H1 (cell line): ENCODE results near the gene TRMT61A. TPM values are rescaled to one million over a fixed set of nuclear protein-coding genes. Genes with fewer than 3 reads are reported as not detected.
A peak's percentile ranks its signal among the peaks of the same experiment; 100 is the strongest.

Source experiments
- CTCF ChIA-PET: fragments of 300-600 bp; sonication (Branson Sonifier 250); formaldehyde crosslinking; loops from one replicate; lab custom pipeline; 2021; ENCODE audit not compliant: partially characterized antibody; lab: Charles Lee
- POLR2A ChIA-PET: fragments of 300-600 bp; sonication (Branson Sonifier 250); formaldehyde crosslinking; loops from one replicate; lab custom pipeline; 2021; ENCODE audit warnings: inconsistent platforms; ENCODE audit not compliant: partially characterized antibody; lab: Charles Lee
- DNase-seq, 2 experiments: peaks; one replicate each; pipeline versions ENCODE4 v3.0.0 to v3.0.0-alpha.2; 2010 to 2022; ENCODE audit warnings: low spot score in 2 of 2, low read depth in 1 of 2, mixed read lengths in 1 of 2
- FAIRE-seq: peaks from 2 replicates; lab custom pipeline; 2011; peaks lifted over from hg19 to GRCh38; lab: Jason Lieb, UNC
- H2AFZ ChIP-seq: 2 replicates; pipeline ENCODE4 v1.8.1; 2012; ENCODE audit warnings: low read length, inconsistent platforms
- H2AK5ac ChIP-seq: 2 replicates; pipeline ENCODE4 v1.6.1; 2013; ENCODE audit warnings: low read depth, low read length
- H2BK120ac ChIP-seq: replicated peaks from 2 replicates; pipeline ENCODE3; 2013; ENCODE audit warnings: low read depth, low read length, inconsistent platforms
- H2BK12ac ChIP-seq: 2 replicates; pipeline ENCODE4 v1.6.1; 2013; ENCODE audit warnings: low read depth, low read length
- H2BK15ac ChIP-seq: 2 replicates; pipeline ENCODE4 v1.6.1; 2013; ENCODE audit warnings: low read length
- H2BK20ac ChIP-seq: 2 replicates; pipeline ENCODE4 v1.6.1; 2013; ENCODE audit warnings: low read length
- H2BK5ac ChIP-seq: 2 replicates; pipeline ENCODE4 v1.6.1; 2013; ENCODE audit warnings: low read depth, low read length
- H3K14ac ChIP-seq: 2 replicates; pipeline ENCODE4 v1.6.1; 2013; ENCODE audit warnings: inconsistent platforms; ENCODE audit not compliant: insufficient read length
- H3K18ac ChIP-seq: 2 replicates; pipeline ENCODE4 v1.6.1; 2013; ENCODE audit warnings: low read length; ENCODE audit errors: extremely low read depth
- H3K23ac ChIP-seq: 2 replicates; pipeline ENCODE4 v1.6.1; 2013; ENCODE audit warnings: inconsistent platforms; ENCODE audit not compliant: insufficient read length
- H3K23me2 ChIP-seq: 2 replicates; pipeline ENCODE4 v1.6.1; 2013; ENCODE audit warnings: low read depth, low read length
- H3K27ac ChIP-seq: 2 replicates; pipeline ENCODE4 v1.6.1; 2011; ENCODE audit warnings: low read depth, low read length, inconsistent platforms
- H3K27me3 ChIP-seq, 4 experiments: replicated peaks in 1 of 4; 1 replicate in 1 of 4; 2 replicates in 3 of 4; pipeline versions ENCODE4 v1.6.1 to v1.8.1; 2011 to 2013; ENCODE audit warnings: low read length in 3 of 4, mild to moderate bottlenecking in 3 of 4, inconsistent platforms in 2 of 4, mixed read lengths in 2 of 4, moderate library complexity in 1 of 4; ENCODE audit not compliant: control insufficient read depth in 3 of 4, insufficient read depth in 3 of 4; ENCODE audit errors: extremely low read depth in 1 of 4
- H3K36me3 ChIP-seq, 4 experiments: 2 replicates each; pipeline versions ENCODE4 v1.6.1 to v1.8.1; 2011 to 2013; ENCODE audit warnings: mild to moderate bottlenecking in 4 of 4, low read length in 3 of 4, moderate library complexity in 2 of 4, control low read depth in 1 of 4, inconsistent platforms in 1 of 4; ENCODE audit not compliant: insufficient read depth in 4 of 4, control insufficient read depth in 2 of 4
- H3K4ac ChIP-seq: replicated peaks from 2 replicates; pipeline ENCODE3; 2013; ENCODE audit warnings: low read length, low read depth, mixed read lengths, inconsistent platforms; ENCODE audit not compliant: insufficient read length
- H3K4me1 ChIP-seq, 4 experiments: replicated peaks in 1 of 4; 1 replicate in 1 of 4; 2 replicates in 3 of 4; pipeline versions ENCODE4 v1.6.1 to v1.8.1; 2011 to 2013; ENCODE audit warnings: low read length in 3 of 4, inconsistent platforms in 2 of 4, mixed read lengths in 1 of 4; ENCODE audit not compliant: insufficient read depth in 4 of 4, control insufficient read depth in 3 of 4
- H3K4me2 ChIP-seq, 2 experiments: 2 replicates each; pipeline versions ENCODE4 v1.6.1 to v1.8.1; 2011 to 2013; ENCODE audit warnings: low read depth in 2 of 2, low read length in 2 of 2, control low read depth in 1 of 2, inconsistent platforms in 1 of 2, mild to moderate bottlenecking in 1 of 2; ENCODE audit not compliant: insufficient read depth in 1 of 2
- H3K4me3 ChIP-seq, 4 experiments: fragments of 200-600, 300-600 bp in 1 of 4; sonication (generic), shearing (Covaris generic), sonication (Bioruptor Twin) in 1 of 4; 2 replicates each; pipeline versions ENCODE4 v1.5.1 to v1.8.1; 2011 to 2016; ENCODE audit warnings: low read length in 4 of 4, low read depth in 3 of 4, control low read depth in 2 of 4, inconsistent platforms in 2 of 4, mild to moderate bottlenecking in 2 of 4, mixed read lengths in 1 of 4, moderate library complexity in 1 of 4; ENCODE audit not compliant: insufficient read depth in 2 of 4; ENCODE audit errors: extremely low read depth in 1 of 4
- H3K56ac ChIP-seq: replicated peaks from 2 replicates; pipeline ENCODE3; 2013; ENCODE audit warnings: low read depth, mild to moderate bottlenecking, mixed read lengths, low read length, inconsistent platforms; ENCODE audit not compliant: insufficient read length
- H3K79me1 ChIP-seq: 2 replicates; pipeline ENCODE4 v1.6.1; 2013; ENCODE audit warnings: low read depth, low read length, control low read depth
- H3K79me2 ChIP-seq, 2 experiments: 2 replicates each; pipeline versions ENCODE4 v1.6.1 to v1.8.1; 2012 to 2013; ENCODE audit warnings: low read length in 2 of 2, mild to moderate bottlenecking in 2 of 2, inconsistent platforms in 1 of 2; ENCODE audit not compliant: insufficient read depth in 2 of 2, control insufficient read depth in 1 of 2
- H3K9ac ChIP-seq, 4 experiments: replicated peaks in 1 of 4; 1 replicate in 1 of 4; 2 replicates in 3 of 4; pipeline versions ENCODE4 v1.6.1 to v1.8.1; 2011 to 2013; ENCODE audit warnings: low read depth in 3 of 4, low read length in 3 of 4, control low read depth in 2 of 4, mild to moderate bottlenecking in 2 of 4, moderate library complexity in 2 of 4, inconsistent platforms in 1 of 4; ENCODE audit errors: extremely low read depth in 1 of 4
- H3K9me3 ChIP-seq, 2 experiments: 2 replicates each; pipeline versions ENCODE4 v1.6.1 to v1.8.1; 2012 to 2013; ENCODE audit warnings: mild to moderate bottlenecking in 2 of 2, moderate library complexity in 2 of 2, control low read depth in 1 of 2, inconsistent platforms in 1 of 2, low read depth in 1 of 2, low read length in 1 of 2, mixed read lengths in 1 of 2; ENCODE audit not compliant: insufficient read depth in 2 of 2
- H4K20me1 ChIP-seq, 2 experiments: replicated peaks in 1 of 2; 2 replicates each; pipeline versions ENCODE3 to v1.8.1; 2011 to 2013; ENCODE audit warnings: inconsistent platforms in 2 of 2, low read length in 2 of 2, mild to moderate bottlenecking in 1 of 2; ENCODE audit not compliant: insufficient read depth in 2 of 2, control insufficient read depth in 1 of 2
- H4K5ac ChIP-seq: 2 replicates; pipeline ENCODE4 v1.6.1; 2013; ENCODE audit warnings: low read length, low read depth, mixed read lengths, inconsistent platforms; ENCODE audit not compliant: insufficient read length
- H4K8ac ChIP-seq: 2 replicates; pipeline ENCODE4 v1.8.0; 2013; ENCODE audit warnings: mild to moderate bottlenecking, moderate library complexity, low read length, inconsistent platforms; ENCODE audit not compliant: insufficient read depth; ENCODE audit errors: extremely low read depth
- H4K91ac ChIP-seq: replicated peaks from 2 replicates; pipeline ENCODE3; 2013; ENCODE audit warnings: low read length, mixed read lengths, inconsistent platforms; ENCODE audit not compliant: insufficient read length
- BCL11A ChIP-seq, 2 experiments: IDR thresholded peaks; one replicate each; pipeline ENCODE4 v1.6.1; 2011; ENCODE audit warnings: low read depth in 2 of 2, low read length in 2 of 2, mild to moderate bottlenecking in 2 of 2
- BRCA1 ChIP-seq: IDR thresholded peaks from 2 replicates; pipeline ENCODE4 v1.6.1; 2012; ENCODE audit warnings: low read depth, low read length, improper control_type of control experiment
- EGR1 ChIP-seq: IDR thresholded peaks from 2 replicates; pipeline ENCODE4 v1.6.1; 2011; ENCODE audit warnings: low read depth, low read length, borderline replicate concordance
- EZH2 ChIP-seq: fragments of 200-600 bp; sonication (generic); IDR thresholded peaks from 2 replicates; pipeline ENCODE4 v1.7.1; 2012; ENCODE audit warnings: low read depth, mild to moderate bottlenecking, moderate library complexity, low read length, inconsistent platforms; ENCODE audit not compliant: severe bottlenecking
- GABPA ChIP-seq: IDR thresholded peaks from 2 replicates; pipeline ENCODE4 v1.6.1; 2011; ENCODE audit warnings: mild to moderate bottlenecking, low read length, moderate library complexity, borderline replicate concordance; ENCODE audit not compliant: insufficient read depth
- KDM1A ChIP-seq: fragments of 200-600, 300-600 bp; sonication (generic); IDR thresholded peaks from 2 replicates; pipeline ENCODE4 v1.7.1; 2016; ENCODE audit warnings: mild to moderate bottlenecking, low read length, borderline replicate concordance
- NANOG ChIP-seq: IDR thresholded peaks from 2 replicates; pipeline ENCODE4 v1.6.1; 2011; ENCODE audit warnings: low read length, low read depth, mild to moderate bottlenecking, inconsistent platforms; ENCODE audit not compliant: insufficient read depth, poor library complexity, severe bottlenecking
- RBBP5 ChIP-seq: IDR thresholded peaks from 2 replicates; pipeline ENCODE4 v1.7.1; 2012; ENCODE audit warnings: low read depth, mild to moderate bottlenecking, inconsistent platforms, low read length, moderate library complexity, borderline replicate concordance
- SIN3A ChIP-seq, 2 experiments: IDR thresholded peaks in 1 of 2; conservative IDR thresholded peaks in 1 of 2; 2 replicates each; pipeline ENCODE4 v1.6.1; 2011 to 2012; ENCODE audit warnings: low read length in 2 of 2, improper control_type of control experiment in 1 of 2, low read depth in 1 of 2, mild to moderate bottlenecking in 1 of 2
- SP4 ChIP-seq: IDR thresholded peaks from 2 replicates; pipeline ENCODE4 v1.6.1; 2012; ENCODE audit warnings: low read length, inconsistent platforms
- SUZ12 ChIP-seq: fragments of 200-600 bp; sonication (generic); IDR thresholded peaks from 2 replicates; pipeline ENCODE4 v1.6.1; 2012; ENCODE audit warnings: mild to moderate bottlenecking, inconsistent platforms, low read length, moderate library complexity, mixed read lengths
- TAF1 ChIP-seq: IDR thresholded peaks from 2 replicates; pipeline ENCODE4 v1.6.1; 2011; ENCODE audit warnings: mild to moderate bottlenecking, low read depth, low read length
- WGBS, 2 experiments: shearing (Covaris generic) in 1 of 2; methylation state at CpG; one replicate each; pipeline versions ENCODE4 v1.1.6 to v1.1.7; 2013 to 2015; ENCODE audit warnings: low lambda C conversion rate in 2 of 2, mixed read lengths in 2 of 2, inconsistent platforms in 1 of 2, low coverage in 1 of 2, missing lambda C conversion rate in 1 of 2; ENCODE audit not compliant: insufficient replicate concordance in 2 of 2, insufficient coverage in 1 of 2, insufficient read length in 1 of 2; ENCODE audit errors: extremely low coverage in 1 of 2, missing lambda C conversion rate in 1 of 2; 5-methylcytosine and 5-hydroxymethylcytosine counted together
- polyA plus RNA-seq, 7 experiments: library from polyadenylated mRNA; depleted of rRNA in 3 of 7; stranded (reverse) in 5 of 7; unstranded in 2 of 7; fragments of >200 nt in 5 of 7; fragments of 200-250 nt in 2 of 7; gene quantifications; 1 replicate in 5 of 7; 2 replicates in 1 of 7; 4 replicates in 1 of 7; pipeline versions ENCODE4 v1.2.1 to v1.2.3, GENCODE V29; 2011 to 2013; ENCODE audit warnings: missing spikeins in 2 of 7, mixed read lengths in 2 of 7
- total RNA-seq: library from RNA; stranded (reverse); fragmentation: NEBNext Ultra II Directional; extraction: Animal tissue kit (Norgen Biotek cat#: 25700); gene quantifications from 2 replicates; pipeline ENCODE4 v1.2.1, GENCODE V29; 2021

Gene TRMT61A
- total and polyA plus RNA-seq, 2 of the 8 experiments (the other 6 are each of a cell fraction or from before 2014, with no cell fraction given): 15.8 to 19.0 TPM

GRCh38 chr14:103528146-103528586, 830 bp upstream of the TRMT61A start:
- peak overlapping the region; percentile 61 to 96 (median 64); a peak in 7 of 8 replicates for H3K4me3 ChIP-seq
- peaks cover 5 to 20% of the 10 kb centered on the region in 2 experiments; a peak in 3 of 4 replicates for H3K79me2 ChIP-seq
- peaks cover 0 to 4% (median 1%) of the 10 kb centered on the region in 4 experiments; a peak in 3 of 8 replicates for H3K36me3 ChIP-seq
- no peak overlapping the region for H2BK12ac ChIP-seq
- H2BK120ac ChIP-seq: no peak overlapping the region
- H3K23ac ChIP-seq: no peak overlapping the region
- 0 out of 2 replicates have a peak overlapping the region, but pooled peaks have one; percentile 46 for H2BK15ac ChIP-seq
- no peak overlapping the region for H2BK20ac ChIP-seq
- no peak for FAIRE-seq
- WGBS, 2 experiments: 84% methylated on average over 10 of the region's 10 CpGs; no CpG with 5 or more reads in 1 of the 2 experiments
- H3K14ac ChIP-seq: no peak overlapping the region
- peaks cover 3 to 22% (median 13%) of the 10 kb centered on the region in 4 experiments for H3K27me3 ChIP-seq
- H3K18ac ChIP-seq: no peak overlapping the region; the same call in 1 of the 2 replicates
- 0 out of 2 replicates have a peak overlapping the region, but pooled peaks have one; percentile 71 for H3K27ac ChIP-seq
- H3K4me2 ChIP-seq: peak overlapping the region; percentile 76 to 87
- H3K9ac ChIP-seq: peak overlapping the region in 3 of 4 experiments; percentile 59 to 71 (median 63); a peak in 5 of 7 replicates
- POLR2A ChIA-PET: interaction anchor here (1.4 to 29.8 kb wide), 7 partner anchors 8 to 184 kb away, joined by 3 to 844 read pairs (median 7); partner anchors contain the start of genes BAG5 and CKB
- CTCF ChIA-PET: interaction anchor here (1.4 to 28.8 kb wide), 4 partner anchors 8 to 29 kb away, joined by 3 to 921 read pairs (median 118); partner anchors contain the start of gene CKB
- H3K4ac ChIP-seq: peak overlapping the region; percentile 41
- H3K79me1 ChIP-seq: peaks cover 24% of the 10 kb centered on the region
- H2AFZ ChIP-seq: no peak overlapping the region
- H3K56ac ChIP-seq: no peak overlapping the region
- peak overlapping the region; percentile 83; the same call in 1 of the 2 replicates for H2AK5ac ChIP-seq
- peak overlapping the region; percentile 38; the same call in 1 of the 2 replicates for H4K8ac ChIP-seq
- no peak overlapping the region for H2BK5ac ChIP-seq
- peaks cover 0 to 16% (median 13%) of the 10 kb centered on the region in 4 experiments; a peak in 6 of 7 replicates for H3K4me1 ChIP-seq
- peaks cover 10 to 30% of the 10 kb centered on the region in 2 experiments for H4K20me1 ChIP-seq
- DNase-seq: no peak
- H4K5ac ChIP-seq: no peak overlapping the region
- no peaks in the 10 kb centered on the region for H3K9me3 ChIP-seq
- H3K23me2 ChIP-seq: peaks cover 9% of the 10 kb centered on the region; the same call in 1 of the 2 replicates
- peak overlapping the region; percentile 66 for H4K91ac ChIP-seq
- TF ChIP-seq EGR1 (no peak), RBBP5 (no peak), SP4 (no peak), GABPA (no peak), TAF1 (no peak), EZH2 (no peak), KDM1A (no peak), BRCA1 (no peak), SUZ12 (no peak), NANOG (no peak), SIN3A (conservative IDR thresholded peaks at IDR 0.05 in 1 of 2, IDR thresholded peaks at IDR 0.05 in 1 of 2; ENCODE audit: low read depth in 1 of 2, low read length in 2 of 2) (no peak), BCL11A (IDR thresholded peaks at IDR 0.05; ENCODE audit: low read depth in 2 of 2, low read length in 2 of 2) (no peak)
